Measurements from ENCODE around the gene STPG3.

DNA sequence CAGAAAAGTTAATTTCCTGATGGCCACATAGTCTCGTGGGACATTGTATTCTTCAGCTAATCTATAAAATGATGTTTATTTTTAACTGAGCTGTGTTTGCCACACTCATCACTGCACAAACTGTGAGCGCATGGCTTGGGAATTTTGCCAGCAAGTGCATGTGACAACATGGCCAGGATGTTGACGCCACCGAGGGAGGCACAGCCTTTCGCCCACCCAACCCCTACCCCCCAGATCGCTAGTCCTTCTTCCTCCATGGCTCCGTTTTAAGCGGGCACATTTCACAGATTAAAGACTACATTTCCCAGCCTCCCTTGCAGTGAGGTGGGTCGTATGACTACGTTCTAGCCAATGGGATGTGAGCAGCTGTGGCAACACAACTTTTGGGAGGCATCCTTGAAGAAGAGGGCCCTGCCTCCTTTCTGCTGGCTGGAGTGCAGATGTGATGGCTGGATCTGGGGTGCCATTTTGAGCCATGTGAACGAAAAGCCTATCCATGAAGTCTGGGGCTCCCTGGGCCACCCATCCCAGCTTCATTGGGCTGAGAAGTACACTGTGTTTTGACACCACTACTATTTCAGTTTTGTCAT is 43.1 kb downstream of the STPG3 start:
- TF ChIP-seq TAF1 (IDR thresholded peaks at IDR 0.05; ENCODE audit: borderline replicate concordance, insufficient read depth, low read length) (no peak), POLR2AphosphoS5 (IDR thresholded peaks at IDR 0.05; ENCODE audit: low read depth, low read length) (no peak), FOXP2 (optimal IDR thresholded peaks at IDR 0.05; ENCODE audit: borderline replicate concordance, extremely low read depth, extremely low read length, insufficient read depth) (no peak)

Data from PFSK-1 (cell line).